Measurements from ENCODE around the gene GID4.

Gene GID4

DNA sequence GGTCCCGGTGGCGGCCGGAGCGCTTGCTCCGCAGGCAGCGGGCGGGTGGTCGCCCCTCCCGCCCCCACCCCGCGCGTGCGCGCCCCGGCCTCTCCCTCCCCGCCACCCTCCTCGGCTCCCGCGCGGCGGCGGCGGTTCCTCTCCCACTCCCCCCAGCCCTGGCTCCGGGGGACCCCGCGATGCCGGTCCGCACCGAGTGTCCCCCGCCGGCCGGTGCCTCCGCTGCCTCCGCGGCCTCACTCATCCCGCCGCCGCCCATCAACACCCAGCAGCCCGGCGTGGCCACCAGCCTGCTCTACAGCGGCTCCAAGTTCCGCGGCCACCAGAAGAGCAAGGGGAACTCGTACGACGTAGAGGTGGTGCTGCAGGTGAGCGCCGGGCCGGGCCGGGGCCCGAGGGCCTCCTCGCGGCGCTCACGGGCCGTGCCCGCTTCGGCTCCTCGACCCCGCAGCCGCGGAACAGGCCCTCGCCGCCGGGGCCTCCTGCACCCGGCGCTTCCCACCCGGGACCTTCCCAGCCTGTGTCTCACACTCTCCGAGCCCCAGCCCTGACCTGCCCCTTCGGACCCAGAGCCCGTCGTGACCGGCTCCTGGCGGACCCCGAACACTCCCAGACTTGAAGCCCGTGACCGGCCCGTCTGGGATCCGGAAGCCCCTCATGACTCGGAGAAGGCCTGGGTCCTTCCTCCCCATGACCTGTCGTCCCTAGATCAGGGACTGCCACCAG, 490 bp downstream of the GID4 start:
- no peak overlapping the region for H2BK5ac ChIP-seq (ENCODE audit: low read length)

DNA sequence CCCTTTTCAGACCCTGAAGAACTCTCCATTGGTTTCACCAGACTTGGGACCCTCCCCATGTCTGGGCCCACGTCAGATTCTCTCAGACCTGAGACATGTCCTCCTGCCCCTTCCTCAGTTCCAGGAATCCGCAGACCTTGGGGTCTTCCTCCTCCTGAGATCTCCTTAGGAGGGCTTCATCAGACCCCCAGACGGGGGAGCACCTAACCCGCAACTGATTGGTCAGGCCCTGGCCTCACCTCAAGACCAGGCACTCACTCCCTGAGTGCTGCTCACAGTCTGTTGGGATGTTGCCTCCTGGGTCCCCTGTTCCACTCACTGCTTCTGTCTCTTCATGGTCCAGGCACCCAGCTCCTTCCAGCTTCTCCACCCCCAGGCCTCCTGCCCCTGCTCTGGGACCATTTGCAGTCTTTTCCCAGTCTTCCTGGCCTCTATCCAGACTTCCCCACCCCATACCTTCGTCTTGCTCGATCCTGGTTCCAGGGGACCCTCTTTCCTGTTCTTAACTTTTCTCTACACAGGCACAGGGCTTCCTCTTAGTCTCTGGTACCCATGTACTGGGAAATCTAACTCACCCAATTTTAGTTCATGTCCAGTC, 1.2 kb downstream of the GID4 start:
- Histone ChIP-seq H3K4me3 (ENCODE audit: low read length in 2 of 2) (peak overlapping the region; percentile 72 to 94), H3K79me1 (ENCODE audit: low read depth, low read length) (peaks cover 6% of the 10 kb centered on the region), H2BK12ac (ENCODE audit: low read length) (no peak overlapping the region), H2AK5ac (ENCODE audit: low read depth, low read length) (peak overlapping the region; percentile 8), H3K4me2 (ENCODE audit: insufficient read depth, low read length, poor library complexity, severe bottlenecking) (peak overlapping the region; percentile 89), H4K91ac (ENCODE audit: low read depth, low read length, poor library complexity) (no peak overlapping the region), H3K4ac (ENCODE audit: low read length) (no peak overlapping the region), H3K18ac (ENCODE audit: low read length) (no peak overlapping the region), H3K9me3 (replicated peaks in 1 of 2; ENCODE audit: control insufficient read depth in 2 of 2, insufficient read depth in 1 of 2, low read depth in 1 of 2, low read length in 2 of 2) (no peaks in the 10 kb centered on the region), H2AFZ (ENCODE audit: low read length) (peak overlapping the region; percentile 90), H2BK120ac (ENCODE audit: low read depth, low read length) (no peak overlapping the region), H3K9ac (ENCODE audit: low read depth, low read length, poor library complexity) (peak overlapping the region; percentile 84), H2BK15ac (ENCODE audit: low read length) (no peak overlapping the region), H3K27me3 (ENCODE audit: control insufficient read depth in 3 of 3, insufficient read depth in 3 of 3, low read depth in 1 of 3, low read length in 3 of 3) (peaks cover 0 to 2% (median 0%) of the 10 kb centered on the region in 3 experiments), H3K23ac (ENCODE audit: low read depth, low read length, poor library complexity) (no peak overlapping the region), H4K8ac (ENCODE audit: low read depth, low read length) (no peak overlapping the region), H2BK5ac (ENCODE audit: low read length) (no peak overlapping the region), H3K14ac (ENCODE audit: low read length) (peak overlapping the region; percentile 28), H3K4me1 (ENCODE audit: control insufficient read depth in 2 of 2, insufficient read depth in 1 of 2, low read depth in 1 of 2, low read length in 2 of 2) (peaks cover 13 to 17% of the 10 kb centered on the region in 2 donors), H3K36me3 (replicated peaks in 1 of 2; ENCODE audit: control insufficient read depth in 2 of 2, insufficient read depth in 2 of 2, low read length in 2 of 2) (peaks cover 3 to 5% of the 10 kb centered on the region in 2 donors), H3K27ac (replicated peaks; ENCODE audit: low read length) (no peak overlapping the region)
- no CpG with 5 or more reads among the region's 6 CpGs for WGBS, 2 donors (ENCODE audit: extremely low coverage in 2 of 2, insufficient read length in 2 of 2, insufficient replicate concordance in 1 of 2)
- no peak for DNase-seq (ENCODE audit: low spot score)

More for the DNA sequence above, 490 bp downstream of the GID4 start:
- peaks cover 0 to 3% of the 10 kb centered on the region in 2 donors for H3K36me3 ChIP-seq (replicated peaks in 1 of 2; ENCODE audit: control insufficient read depth in 2 of 2, insufficient read depth in 2 of 2, low read length in 2 of 2)
- no CpG with 5 or more reads among the region's 81 CpGs for WGBS, 2 donors (ENCODE audit: extremely low coverage in 2 of 2, insufficient read length in 2 of 2, insufficient replicate concordance in 1 of 2)
- H3K18ac ChIP-seq (ENCODE audit: low read length), result peak overlapping the region; percentile 98
- H3K4me2 ChIP-seq (ENCODE audit: insufficient read depth, low read length, poor library complexity, severe bottlenecking), result peak overlapping the region; percentile 89
- H4K8ac ChIP-seq (ENCODE audit: low read depth, low read length), result no peak overlapping the region
- no peak overlapping the region for H2BK15ac ChIP-seq (ENCODE audit: low read length)
- peak overlapping the region; percentile 90 for H2AFZ ChIP-seq (ENCODE audit: low read length)
- peaks cover 0 to 2% (median 0%) of the 10 kb centered on the region in 3 experiments for H3K27me3 ChIP-seq (ENCODE audit: control insufficient read depth in 3 of 3, insufficient read depth in 3 of 3, low read depth in 1 of 3, low read length in 3 of 3)
- peak overlapping the region; percentile 90 for H3K23ac ChIP-seq (ENCODE audit: low read depth, low read length, poor library complexity)
- H2BK12ac ChIP-seq (ENCODE audit: low read length), result no peak overlapping the region
- peak overlapping the region; percentile 34 for H4K91ac ChIP-seq (ENCODE audit: low read depth, low read length, poor library complexity)
- no peak overlapping the region for H3K4ac ChIP-seq (ENCODE audit: low read length)
- peak overlapping the region; percentile 43 for H2BK120ac ChIP-seq (ENCODE audit: low read depth, low read length)
- H3K14ac ChIP-seq (ENCODE audit: low read length), result peak overlapping the region; percentile 98
- H3K4me3 ChIP-seq (ENCODE audit: low read length in 2 of 2), result peak overlapping the region; percentile 72 to 94
- H3K4me1 ChIP-seq (ENCODE audit: control insufficient read depth in 2 of 2, insufficient read depth in 1 of 2, low read depth in 1 of 2, low read length in 2 of 2), result peaks cover 13 to 17% of the 10 kb centered on the region in 2 donors
- peak overlapping the region; percentile 84 for H3K9ac ChIP-seq (ENCODE audit: low read depth, low read length, poor library complexity)
- H3K79me1 ChIP-seq (ENCODE audit: low read depth, low read length), result peaks cover 6% of the 10 kb centered on the region
- H2AK5ac ChIP-seq (ENCODE audit: low read depth, low read length), result no peak overlapping the region
- no peaks in the 10 kb centered on the region for H3K9me3 ChIP-seq (replicated peaks in 1 of 2; ENCODE audit: control insufficient read depth in 2 of 2, insufficient read depth in 1 of 2, low read depth in 1 of 2, low read length in 2 of 2)
- H3K27ac ChIP-seq (replicated peaks; ENCODE audit: low read length), result no peak overlapping the region
- peak; percentile 18 for DNase-seq (ENCODE audit: low spot score)

DNA sequence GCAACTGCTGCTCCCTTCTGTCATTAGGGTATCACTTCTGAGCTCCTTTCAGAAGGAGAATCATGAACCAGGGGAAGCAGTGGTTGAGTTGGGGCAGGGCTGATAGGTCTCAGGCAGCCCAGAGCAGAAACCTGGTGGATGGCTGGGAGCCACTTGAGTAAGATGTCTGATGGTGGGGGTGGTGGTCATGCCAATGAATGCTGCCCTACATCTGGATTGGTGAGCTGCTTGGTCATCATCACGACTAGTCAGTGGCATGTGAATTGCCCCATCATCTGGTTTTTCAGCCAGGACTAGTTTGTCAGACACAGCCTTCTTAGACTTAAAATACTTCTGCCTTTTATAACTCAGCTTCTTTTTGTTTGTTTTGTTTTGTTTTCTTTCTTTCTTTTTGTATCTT, 2.6 kb downstream of the GID4 start:
- no peak overlapping the region for H3K18ac ChIP-seq (ENCODE audit: low read length)
- no peak overlapping the region for H3K14ac ChIP-seq (ENCODE audit: low read length)
- no peak overlapping the region for H2AK5ac ChIP-seq (ENCODE audit: low read depth, low read length)
- no CpG with 5 or more reads among the region's 1 CpG for WGBS, 2 donors (ENCODE audit: extremely low coverage in 2 of 2, insufficient read length in 2 of 2, insufficient replicate concordance in 1 of 2)
- no peak overlapping the region for H2BK120ac ChIP-seq (ENCODE audit: low read depth, low read length)
- H3K4ac ChIP-seq (ENCODE audit: low read length), result no peak overlapping the region
- no peak overlapping the region for H3K4me2 ChIP-seq (ENCODE audit: insufficient read depth, low read length, poor library complexity, severe bottlenecking)
- H2BK5ac ChIP-seq (ENCODE audit: low read length), result no peak overlapping the region
- H2AFZ ChIP-seq (ENCODE audit: low read length), result no peak overlapping the region
- no peak overlapping the region for H3K27ac ChIP-seq (replicated peaks; ENCODE audit: low read length)
- H3K4me3 ChIP-seq (ENCODE audit: low read length in 2 of 2), result no peak overlapping the region
- no peaks in the 10 kb centered on the region for H3K9me3 ChIP-seq (replicated peaks in 1 of 2; ENCODE audit: control insufficient read depth in 2 of 2, insufficient read depth in 1 of 2, low read depth in 1 of 2, low read length in 2 of 2)
- peaks cover 13 to 19% of the 10 kb centered on the region in 2 donors for H3K4me1 ChIP-seq (ENCODE audit: control insufficient read depth in 2 of 2, insufficient read depth in 1 of 2, low read depth in 1 of 2, low read length in 2 of 2)
- H2BK15ac ChIP-seq (ENCODE audit: low read length), result no peak overlapping the region
- H4K8ac ChIP-seq (ENCODE audit: low read depth, low read length), result no peak overlapping the region
- H4K91ac ChIP-seq (ENCODE audit: low read depth, low read length, poor library complexity), result no peak overlapping the region
- H3K23ac ChIP-seq (ENCODE audit: low read depth, low read length, poor library complexity), result no peak overlapping the region
- H2BK12ac ChIP-seq (ENCODE audit: low read length), result no peak overlapping the region
- H3K79me1 ChIP-seq (ENCODE audit: low read depth, low read length), result peaks cover 6% of the 10 kb centered on the region
- no peak for DNase-seq (ENCODE audit: low spot score)
- no peak overlapping the region for H3K9ac ChIP-seq (ENCODE audit: low read depth, low read length, poor library complexity)
- H3K27me3 ChIP-seq (ENCODE audit: control insufficient read depth in 3 of 3, insufficient read depth in 3 of 3, low read depth in 1 of 3, low read length in 3 of 3), result peaks cover 0 to 2% (median 0%) of the 10 kb centered on the region in 3 experiments
- peaks cover 6 to 15% of the 10 kb centered on the region in 2 donors for H3K36me3 ChIP-seq (replicated peaks in 1 of 2; ENCODE audit: control insufficient read depth in 2 of 2, insufficient read depth in 2 of 2, low read length in 2 of 2)

DNA sequence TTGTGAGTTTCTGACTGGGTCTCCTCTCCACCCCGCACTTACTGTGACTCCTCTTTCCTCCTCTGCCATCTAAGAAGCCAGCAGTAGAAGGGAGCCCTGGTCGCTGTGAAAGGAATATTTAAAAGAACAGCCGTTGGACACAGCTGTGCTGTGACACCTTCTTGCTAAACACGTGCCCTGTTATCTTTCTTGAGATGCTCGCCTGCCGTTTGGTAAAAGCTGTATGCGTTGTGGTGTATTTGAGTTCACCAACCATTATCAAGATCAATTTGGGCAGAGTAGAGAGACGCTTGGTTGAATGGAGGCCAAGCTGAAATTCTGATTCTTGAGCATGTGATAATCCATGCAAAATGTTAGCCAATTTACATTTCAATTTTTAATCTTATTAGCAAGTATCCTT, 3.8 kb downstream of the GID4 start:
- H3K9ac ChIP-seq (ENCODE audit: low read depth, low read length, poor library complexity), result no peak overlapping the region
- H4K91ac ChIP-seq (ENCODE audit: low read depth, low read length, poor library complexity), result no peak overlapping the region
- H2BK5ac ChIP-seq (ENCODE audit: low read length), result no peak overlapping the region
- no peak overlapping the region for H3K4ac ChIP-seq (ENCODE audit: low read length)
- H3K36me3 ChIP-seq (replicated peaks in 1 of 2; ENCODE audit: control insufficient read depth in 2 of 2, insufficient read depth in 2 of 2, low read length in 2 of 2), result peaks cover 9 to 23% of the 10 kb centered on the region in 2 donors
- no peak for DNase-seq (ENCODE audit: low spot score)
- no peak overlapping the region for H3K18ac ChIP-seq (ENCODE audit: low read length)
- H2AFZ ChIP-seq (ENCODE audit: low read length), result no peak overlapping the region
- no peak overlapping the region for H2BK12ac ChIP-seq (ENCODE audit: low read length)
- no CpG with 5 or more reads among the region's 8 CpGs for WGBS, 2 donors (ENCODE audit: extremely low coverage in 2 of 2, insufficient read length in 2 of 2, insufficient replicate concordance in 1 of 2)
- peaks cover 13 to 19% of the 10 kb centered on the region in 2 donors for H3K4me1 ChIP-seq (ENCODE audit: control insufficient read depth in 2 of 2, insufficient read depth in 1 of 2, low read depth in 1 of 2, low read length in 2 of 2)
- no peak overlapping the region for H2BK120ac ChIP-seq (ENCODE audit: low read depth, low read length)
- H3K9me3 ChIP-seq (replicated peaks in 1 of 2; ENCODE audit: control insufficient read depth in 2 of 2, insufficient read depth in 1 of 2, low read depth in 1 of 2, low read length in 2 of 2), result no peaks in the 10 kb centered on the region
- H3K27ac ChIP-seq (replicated peaks; ENCODE audit: low read length), result no peak overlapping the region
- no peak overlapping the region for H2AK5ac ChIP-seq (ENCODE audit: low read depth, low read length)
- H3K14ac ChIP-seq (ENCODE audit: low read length), result no peak overlapping the region
- no peak overlapping the region for H3K4me2 ChIP-seq (ENCODE audit: insufficient read depth, low read length, poor library complexity, severe bottlenecking)
- H3K27me3 ChIP-seq (ENCODE audit: control insufficient read depth in 3 of 3, insufficient read depth in 3 of 3, low read depth in 1 of 3, low read length in 3 of 3), result peaks cover 0 to 2% (median 0%) of the 10 kb centered on the region in 3 experiments
- no peak overlapping the region for H4K8ac ChIP-seq (ENCODE audit: low read depth, low read length)
- no peak overlapping the region for H3K4me3 ChIP-seq (ENCODE audit: low read length in 2 of 2)
- no peak overlapping the region for H3K23ac ChIP-seq (ENCODE audit: low read depth, low read length, poor library complexity)
- peaks cover 6% of the 10 kb centered on the region for H3K79me1 ChIP-seq (ENCODE audit: low read depth, low read length)
- no peak overlapping the region for H2BK15ac ChIP-seq (ENCODE audit: low read length)
